HTERT RPE-1 (cell line): ENCODE measurements around the gene GTF2F2.
"Not testable (repeated sequence)": the region's sequence is repeated elsewhere in the genome, so short reads cannot be mapped to it uniquely, and the experiment has no call there.

Experiments used
- in situ Hi-C: fragments of 300-500 bp; cut with MboI; formaldehyde crosslinking; loops from 4 replicates; pipeline ENCODE4 v1.14.3; 2020; ENCODE audit warnings: low sequenced_read_pairs

GTF2F2 gene

DNA sequence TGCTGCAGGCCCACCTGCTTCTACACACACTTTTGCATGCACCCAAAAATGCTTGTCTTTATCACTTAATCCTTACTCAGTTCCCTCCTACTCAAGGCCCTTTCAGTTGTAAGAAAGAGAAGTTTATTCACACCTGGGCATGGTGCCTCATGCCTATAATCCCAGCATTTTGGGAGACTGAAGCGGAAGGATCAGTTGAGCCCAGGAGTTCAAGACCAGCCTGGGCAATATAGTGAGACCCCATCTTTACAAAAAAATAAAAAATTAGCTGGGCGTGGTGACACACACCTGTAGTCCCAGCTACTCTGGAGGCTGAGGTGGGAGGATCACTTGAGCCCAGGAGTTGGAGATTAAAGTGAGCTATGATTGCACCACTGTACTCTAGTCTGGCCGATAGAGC is 178.2 kb downstream of the GTF2F2 start:
- in situ Hi-C loops = not testable (repeated sequence)

DNA sequence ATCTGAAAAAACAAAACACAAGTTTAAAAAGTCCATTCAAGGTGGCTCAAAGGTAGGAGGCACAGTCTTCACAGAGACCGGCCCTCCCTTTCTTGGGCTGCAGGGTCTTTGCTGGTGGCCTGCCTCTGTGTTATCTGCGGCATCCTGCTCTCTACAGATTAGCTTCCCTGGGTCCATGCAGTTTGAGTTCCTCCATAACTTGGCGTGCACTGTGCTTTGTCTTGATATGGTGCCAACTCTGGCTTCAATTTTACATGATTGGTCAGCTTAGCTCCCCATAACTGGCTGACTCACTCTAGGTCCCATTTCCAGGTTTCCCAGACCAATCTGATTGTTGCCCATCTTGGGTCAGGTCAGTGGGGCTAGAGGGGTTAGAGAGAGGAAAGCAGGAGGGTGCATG is 178.9 kb downstream of the GTF2F2 start:
- in situ Hi-C loops = no loop called here

DNA sequence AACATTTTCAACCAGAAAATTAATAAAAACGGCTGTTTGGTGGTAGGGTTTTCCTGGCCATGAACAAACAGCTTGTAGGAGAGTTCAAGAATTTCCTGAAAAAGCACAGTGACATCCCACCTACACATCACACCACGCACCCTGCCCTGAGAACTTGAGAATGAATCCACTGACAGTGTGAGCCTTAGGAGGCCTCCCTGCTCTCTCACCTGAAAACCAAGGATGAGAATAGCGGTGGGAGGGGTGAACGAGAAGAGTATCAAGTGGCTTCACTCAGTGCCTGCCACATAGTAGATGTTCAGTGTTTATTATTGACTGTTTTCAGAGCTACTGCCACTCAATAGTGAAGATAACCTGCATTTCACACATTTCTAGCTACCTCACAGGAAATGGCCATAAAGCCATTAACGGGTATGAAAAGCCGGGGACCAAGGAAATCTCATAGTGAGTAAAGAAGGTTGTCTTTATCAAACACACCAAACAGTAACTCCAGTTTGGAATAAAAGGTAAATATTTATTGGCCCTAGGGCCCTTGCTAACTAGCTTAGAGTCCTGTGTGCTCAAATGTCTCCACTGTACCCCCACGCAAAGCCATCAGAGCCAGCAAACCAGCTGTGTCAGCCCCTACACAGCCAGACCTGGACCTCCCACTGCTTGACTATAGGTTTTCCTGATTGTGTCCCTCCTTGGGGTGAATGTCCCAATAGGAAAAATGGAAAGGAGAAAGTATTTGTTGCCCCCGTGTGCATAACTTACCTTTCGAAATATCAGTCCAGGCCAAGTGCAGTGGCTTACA is 180.1 kb downstream of the GTF2F2 start:
- in situ Hi-C loops = no loop called here

DNA sequence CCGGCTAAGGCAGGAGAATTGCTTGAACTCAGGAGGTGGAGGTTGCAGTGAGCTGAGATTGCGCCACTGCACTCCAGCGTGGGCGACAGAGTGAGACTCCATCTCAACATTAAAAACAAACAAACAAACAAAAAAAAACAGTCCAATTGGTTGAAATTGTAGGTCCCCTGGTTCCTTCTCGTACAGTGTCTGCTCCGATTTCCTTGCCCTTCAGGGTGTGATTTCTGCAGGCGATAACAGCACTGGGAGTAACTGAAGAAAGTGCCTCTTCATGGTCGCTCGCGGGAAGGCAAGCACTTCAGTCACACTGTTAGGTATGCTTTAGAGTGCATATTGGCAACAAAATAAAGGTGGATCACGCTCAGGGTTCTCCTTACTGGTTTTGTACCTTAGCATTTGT is 181.0 kb downstream of the GTF2F2 start:
- in situ Hi-C loops = no loop called here

DNA sequence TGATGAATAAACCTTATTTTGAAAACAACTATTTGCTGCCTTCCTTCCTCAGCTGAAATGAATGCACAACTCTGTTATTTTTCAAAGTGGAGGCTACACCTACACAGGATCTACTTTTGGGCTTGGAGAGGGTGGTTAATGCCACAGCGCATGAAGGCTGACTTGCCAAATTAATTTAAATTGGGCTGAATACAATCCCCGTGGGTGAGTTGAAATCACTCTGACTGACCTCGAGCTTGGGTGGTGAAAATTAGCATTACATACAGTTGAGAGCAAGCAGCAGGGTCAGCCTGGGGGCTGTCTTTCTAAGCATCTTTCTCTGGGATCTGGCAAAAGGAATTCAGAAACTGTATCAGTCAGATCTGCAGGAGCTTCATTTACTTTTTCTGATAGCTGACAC is 182.2 kb downstream of the GTF2F2 start:
- in situ Hi-C loops = no loop called here

DNA sequence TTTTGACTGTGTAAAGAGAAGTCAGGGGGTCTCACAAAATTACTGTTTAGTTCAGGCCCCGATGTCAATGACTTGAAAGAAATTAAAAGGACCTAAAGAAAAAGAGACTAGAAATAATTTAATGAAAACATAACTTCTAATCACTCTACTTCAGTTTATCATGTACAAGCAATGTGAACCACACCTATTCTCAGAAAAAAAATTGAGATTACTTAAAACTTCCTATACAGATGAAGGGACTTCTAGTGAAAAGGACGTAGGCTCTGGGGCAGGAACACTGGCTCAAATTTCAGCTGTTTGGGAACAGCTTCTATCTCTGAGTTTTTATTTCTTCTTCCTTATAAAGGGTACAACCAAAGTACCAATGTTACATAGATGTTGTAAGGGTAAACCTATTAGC is 182.7 kb downstream of the GTF2F2 start:
- in situ Hi-C loops = no loop called here

DNA sequence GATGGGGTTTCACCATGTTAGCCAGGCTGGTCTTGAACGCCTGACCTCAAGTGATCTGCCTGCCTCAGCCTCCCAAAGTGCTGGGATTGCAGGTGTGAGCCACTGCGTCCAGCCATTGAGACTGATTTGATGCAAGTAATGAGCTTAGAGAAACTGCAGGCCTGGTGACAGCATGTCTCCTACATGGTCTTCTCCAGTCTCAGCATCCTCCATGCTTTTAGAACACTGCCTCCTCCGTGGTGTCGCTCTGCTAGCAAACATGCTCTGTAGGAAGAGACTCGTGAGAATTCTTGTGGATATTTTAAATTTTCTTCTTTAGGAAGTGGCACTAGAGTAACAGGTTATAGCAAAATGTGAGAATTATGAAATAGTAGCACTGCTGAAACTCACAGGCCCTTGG is 183.6 kb downstream of the GTF2F2 start:
- in situ Hi-C loops = no loop called here

DNA sequence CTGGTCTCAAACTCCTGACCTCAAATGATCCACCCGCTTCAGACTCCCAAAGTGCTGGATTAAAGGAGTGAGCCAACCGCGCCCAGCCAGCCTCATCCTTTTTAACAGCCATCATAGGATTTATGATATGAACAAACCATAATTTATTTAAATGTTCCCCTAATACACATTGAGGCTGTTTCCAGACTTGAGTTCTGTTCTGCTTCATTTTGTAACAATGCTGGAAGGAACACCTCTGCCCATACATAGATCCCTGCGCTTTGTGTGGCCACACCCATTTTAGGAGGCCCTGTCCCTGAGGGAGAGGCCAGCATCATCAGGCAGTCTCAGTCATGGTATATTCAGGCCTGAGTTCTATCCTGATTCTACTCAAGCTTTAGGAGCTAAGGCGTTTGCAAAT is 184.8 kb downstream of the GTF2F2 start:
- in situ Hi-C loops = no loop called here

DNA sequence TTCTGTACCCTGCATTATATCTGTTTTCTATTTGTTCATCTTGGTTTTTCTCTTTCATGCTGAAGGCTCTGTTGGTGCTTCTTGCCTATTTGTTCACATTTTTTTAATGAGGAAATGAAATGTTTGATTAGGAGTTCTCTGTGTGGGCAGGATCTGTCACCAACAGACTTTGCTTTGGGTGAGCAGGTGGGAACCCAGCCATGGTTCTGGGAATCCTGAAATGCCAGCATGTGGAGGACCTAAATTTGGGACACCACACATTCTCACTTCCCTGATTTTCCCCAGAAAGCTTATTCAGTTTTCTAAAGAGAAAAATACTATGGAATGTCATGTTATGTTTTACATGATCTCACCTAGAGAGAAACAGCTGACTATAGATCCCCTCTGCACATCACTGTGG is 186.7 kb downstream of the GTF2F2 start:
- in situ Hi-C loops = no loop called here

DNA sequence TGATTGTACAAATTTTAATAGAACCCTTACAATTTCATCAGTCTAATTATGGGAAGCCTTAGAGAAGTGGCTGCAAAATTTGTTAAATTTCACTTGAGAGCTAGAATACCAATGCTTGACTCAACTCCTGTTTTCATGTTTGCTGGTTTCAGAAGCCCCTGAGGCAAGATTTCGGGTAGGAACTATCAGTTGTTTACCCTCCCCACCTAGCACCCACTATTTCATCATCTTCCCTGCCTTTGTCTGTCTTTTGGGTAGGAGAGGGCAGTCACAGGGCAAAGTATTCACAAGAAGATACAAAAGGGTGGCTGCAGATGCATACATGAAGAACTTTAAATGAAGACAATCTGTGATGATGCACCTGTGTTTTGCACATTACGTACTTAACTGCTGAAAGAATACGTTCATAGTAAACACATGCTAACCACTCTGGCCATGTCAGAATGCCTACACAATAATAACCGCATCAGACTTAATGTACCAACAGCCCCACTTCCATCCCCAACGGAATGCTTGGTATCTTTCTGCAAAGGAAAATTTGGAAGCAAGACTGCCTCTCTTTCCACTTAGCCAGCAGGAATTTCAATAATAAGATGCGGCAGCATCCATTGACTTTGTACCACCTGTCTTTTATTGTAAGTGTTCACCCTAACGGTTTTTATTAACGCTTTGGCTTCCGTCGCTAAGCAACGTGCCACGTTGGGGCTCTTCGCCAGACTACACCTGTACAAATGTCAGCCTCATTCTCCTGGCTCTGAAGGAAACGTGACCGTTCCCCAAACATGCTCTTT is 190.2 kb downstream of the GTF2F2 start:
- in situ Hi-C loops = no loop called here

DNA sequence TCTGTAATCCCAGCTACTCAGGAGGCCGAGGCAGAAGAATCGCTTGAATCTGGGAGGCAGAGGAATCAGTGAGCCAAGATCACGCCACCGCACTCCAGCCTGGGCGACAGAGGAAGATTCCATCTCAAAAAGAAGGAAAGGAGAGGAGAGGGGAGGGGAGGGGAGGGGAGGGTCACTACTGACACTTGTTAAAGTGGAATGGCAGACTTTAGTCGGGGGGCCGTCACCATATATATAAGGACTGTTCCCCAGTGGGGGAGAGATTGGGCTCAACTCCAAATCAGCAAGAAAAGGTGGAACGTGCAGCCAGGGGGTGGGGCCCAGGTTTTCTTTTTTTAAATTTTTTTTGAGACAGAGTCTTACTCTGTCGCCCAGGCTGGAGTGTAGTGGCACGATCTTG is 194.5 kb downstream of the GTF2F2 start:
- in situ Hi-C loops = no loop called here

DNA sequence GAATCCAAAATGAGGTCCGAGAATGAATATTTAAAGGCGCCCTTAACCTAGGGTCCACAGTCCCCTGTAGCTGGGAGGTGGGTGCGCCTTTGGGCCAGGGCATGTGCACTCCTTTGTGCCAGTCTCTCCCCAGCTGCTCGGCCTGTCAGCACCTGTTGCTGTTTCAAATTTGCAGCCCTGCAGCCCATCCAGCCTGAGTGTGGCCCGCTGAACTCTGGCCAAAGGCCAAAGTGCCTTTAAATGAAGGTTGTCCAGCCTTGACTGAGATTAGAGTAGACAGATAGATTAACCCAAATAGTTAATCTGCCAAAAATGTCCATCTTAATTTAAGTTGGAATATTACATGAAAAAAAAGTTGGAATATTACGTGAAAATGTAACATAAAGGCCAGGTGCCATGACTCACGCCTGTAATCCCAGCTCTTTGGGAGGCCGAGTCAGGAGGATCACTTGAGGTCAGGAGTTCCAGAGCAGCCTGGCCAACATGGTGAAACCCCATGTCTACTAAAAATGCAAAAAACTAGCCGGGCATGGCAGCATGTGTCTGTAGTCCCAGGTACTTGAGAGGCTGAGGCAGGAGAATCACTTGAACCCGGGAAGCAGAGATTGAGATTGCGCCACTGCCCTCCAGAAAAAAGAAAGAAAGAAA is 195.3 kb downstream of the GTF2F2 start:
- in situ Hi-C loops = no loop called here

DNA sequence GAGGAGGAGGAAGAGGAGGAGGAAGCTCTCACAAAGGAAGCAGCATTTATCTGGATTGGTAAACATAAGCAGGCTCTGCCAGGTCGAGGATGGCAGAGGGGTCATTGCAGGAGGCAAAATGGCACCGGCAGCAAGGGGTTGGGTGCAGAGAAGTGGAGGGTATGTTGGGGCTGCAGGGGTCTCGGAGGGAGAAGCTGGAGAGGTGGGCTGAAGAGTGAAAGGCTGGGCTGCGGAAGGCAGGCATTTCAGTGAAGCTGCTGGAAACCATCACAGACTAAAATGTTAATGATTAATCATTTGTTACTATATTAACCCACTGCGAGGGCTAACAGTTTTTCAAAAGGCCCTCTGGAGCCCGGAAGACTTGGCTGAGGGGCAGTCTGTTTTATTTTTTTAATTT is 196.0 kb downstream of the GTF2F2 start:
- in situ Hi-C loops = no loop called here

DNA sequence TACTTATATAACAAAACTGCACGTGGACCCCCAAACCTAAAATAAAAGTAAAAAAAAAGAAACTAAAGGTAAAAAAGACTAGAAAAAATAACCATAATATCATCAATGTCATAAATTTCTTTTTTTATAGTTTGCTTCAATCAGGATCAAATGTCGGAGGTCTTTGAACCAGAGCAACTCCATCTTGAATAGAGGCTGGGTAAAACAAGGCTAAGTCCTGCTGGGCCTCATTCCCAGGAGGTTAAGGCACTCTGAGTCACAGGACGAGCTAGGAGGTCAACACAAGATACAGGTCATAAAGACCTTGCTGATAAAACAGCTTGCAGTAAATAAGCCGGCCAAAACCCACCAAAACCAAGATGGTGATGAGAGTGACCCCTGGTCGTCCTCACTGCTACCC is 196.7 kb downstream of the GTF2F2 start:
- in situ Hi-C loops = no loop called here

DNA sequence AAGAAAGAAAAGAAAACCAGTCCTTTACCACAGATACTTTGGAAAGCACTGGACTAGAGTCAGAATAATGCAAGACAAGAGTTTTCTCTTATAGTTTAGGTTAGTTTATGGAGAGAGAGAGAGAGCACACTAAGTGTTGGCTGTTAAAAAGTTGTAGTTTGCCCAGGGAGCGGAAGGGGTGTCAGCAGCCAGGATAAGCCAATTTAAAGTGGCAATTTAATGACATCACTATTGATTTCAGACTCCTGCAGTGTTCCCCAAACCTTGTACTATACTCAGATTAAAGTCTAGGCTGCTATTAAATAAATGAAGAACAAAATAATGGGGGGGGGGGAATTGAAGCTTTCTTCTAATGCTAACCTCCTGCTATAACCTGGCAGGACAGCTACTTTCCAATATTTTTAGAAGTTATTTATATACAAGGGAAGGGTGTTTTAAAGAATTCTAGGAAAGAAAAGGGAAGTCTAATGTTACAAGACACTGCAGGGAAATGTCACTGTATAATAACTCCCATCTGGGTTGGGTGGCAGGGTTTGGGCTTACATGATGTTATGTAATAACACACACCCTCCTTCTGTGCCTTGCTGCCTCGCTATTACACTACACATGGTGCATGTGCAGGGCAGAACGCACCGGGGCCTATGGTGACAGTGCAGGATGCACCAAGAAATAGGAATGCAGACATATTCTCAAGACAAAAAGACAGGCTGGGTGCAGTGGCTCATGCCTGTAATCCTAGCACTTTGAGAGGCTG is 200.7 kb downstream of the GTF2F2 start:
- in situ Hi-C loops = no loop called here

DNA sequence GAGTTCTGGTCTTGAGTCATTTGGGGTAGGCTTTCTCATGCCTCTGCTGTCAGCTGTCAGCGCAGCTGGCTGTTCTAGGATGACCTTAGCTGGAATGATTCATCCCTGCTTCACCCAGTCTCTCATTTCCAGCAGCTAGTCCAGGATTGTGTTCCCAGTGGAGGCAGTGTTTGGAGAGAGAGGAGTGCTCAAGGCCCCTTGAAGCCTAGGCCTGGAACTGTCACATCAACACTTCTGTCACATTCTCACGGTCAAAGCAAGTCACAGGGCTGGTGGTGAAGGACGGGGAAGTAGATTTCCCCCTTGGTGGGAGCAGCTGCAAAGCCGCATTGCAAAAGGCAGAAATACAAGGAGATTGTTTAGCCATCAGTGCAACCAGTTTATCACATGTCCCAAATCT is 205.5 kb downstream of the GTF2F2 start:
- in situ Hi-C loops = no loop called here

DNA sequence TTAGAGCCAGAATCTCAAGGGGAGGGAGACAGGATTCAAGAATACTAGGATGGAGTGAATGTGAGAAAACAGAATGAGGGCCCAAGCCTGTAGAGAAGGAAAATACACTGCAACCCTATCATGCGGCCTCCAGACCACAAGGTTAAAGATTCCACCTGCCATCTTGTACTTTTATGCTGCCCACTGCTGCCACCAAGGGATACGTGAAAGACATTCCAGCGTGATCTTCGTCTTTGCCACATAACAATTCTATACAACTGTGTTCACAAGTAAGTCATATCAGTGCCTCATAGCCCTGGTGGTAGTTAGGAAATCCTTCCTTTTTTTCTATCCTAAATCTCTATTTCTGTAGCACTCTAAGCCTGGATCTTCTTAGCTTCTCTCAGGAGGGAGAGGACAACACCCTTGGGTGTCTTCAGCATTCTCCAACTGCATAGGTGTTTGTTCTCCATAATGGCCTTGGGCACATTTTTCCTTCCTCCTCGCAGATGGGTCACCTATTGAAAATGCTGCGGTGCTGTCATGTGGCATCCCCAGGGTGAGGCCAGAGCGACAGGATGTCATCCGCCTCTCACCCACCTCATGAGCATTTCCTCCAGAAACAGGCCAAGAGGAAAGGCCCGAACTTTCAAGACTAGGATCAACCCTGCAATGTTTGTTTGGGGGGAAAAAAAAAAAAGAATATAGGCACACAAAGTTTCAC is 207.1 kb downstream of the GTF2F2 start:
- in situ Hi-C loops = no loop called here

DNA sequence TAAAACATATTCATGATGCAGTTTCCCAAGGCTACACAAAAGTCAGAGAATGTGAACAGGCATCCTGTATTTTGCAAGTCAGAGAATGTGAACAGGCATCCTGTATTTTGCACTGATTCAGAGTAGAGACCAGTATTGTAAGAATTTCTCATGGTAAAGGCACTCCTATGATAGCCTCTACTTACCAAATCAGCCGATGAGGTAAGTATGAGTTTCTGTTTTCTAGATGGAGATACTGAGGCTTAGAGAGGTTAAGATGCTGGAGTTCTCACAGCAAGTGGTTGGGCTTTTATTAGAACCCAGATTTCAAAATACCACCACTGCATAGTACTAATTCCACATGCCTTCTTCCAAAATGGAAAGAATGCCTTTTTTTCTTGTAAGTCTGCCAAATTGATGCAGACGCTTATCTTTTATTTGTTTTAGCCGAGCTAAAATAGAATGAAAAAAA is 208.4 kb downstream of the GTF2F2 start:
- in situ Hi-C loops = no loop called here

DNA sequence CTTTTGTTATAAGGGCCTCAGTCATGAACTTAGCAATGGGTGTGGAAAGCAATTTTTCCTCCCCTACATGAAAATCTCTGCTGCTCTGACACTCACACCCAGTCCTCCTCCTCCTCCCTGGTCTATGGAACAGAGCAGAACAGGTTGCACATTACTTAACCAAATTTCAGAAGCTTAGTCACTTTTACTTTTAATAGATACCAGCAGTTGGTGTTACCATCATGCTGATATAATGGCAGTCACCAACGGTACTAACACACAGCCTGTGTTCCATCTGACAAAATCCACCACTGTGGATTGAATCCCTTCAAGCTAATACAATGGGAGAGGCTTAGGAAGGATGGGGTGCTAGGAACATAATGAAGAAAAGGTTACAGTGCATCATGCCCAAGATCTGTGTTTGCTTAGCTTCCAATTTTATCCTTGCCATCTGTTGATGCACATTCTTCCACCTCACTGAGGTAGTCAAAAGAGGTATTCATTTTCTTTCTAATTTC is 210.9 kb downstream of the GTF2F2 start:
- in situ Hi-C loops = no loop called here

DNA sequence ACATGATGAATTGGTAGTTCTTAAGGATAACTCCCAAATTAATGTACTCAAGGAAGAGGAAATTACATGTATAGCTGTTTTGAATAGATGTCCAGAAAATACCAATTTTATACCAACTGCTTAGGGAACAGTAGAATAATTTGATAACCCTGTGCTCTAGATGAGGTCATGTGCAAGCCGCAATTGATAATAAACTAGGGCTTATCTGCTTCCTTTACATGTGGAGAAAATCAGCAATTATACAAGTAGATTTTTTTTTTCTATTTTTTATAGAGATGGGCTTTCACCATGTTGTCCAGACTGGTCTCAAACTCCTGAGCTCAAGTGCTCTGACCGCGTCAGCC is 211.4 kb downstream of the GTF2F2 start:
- in situ Hi-C loops = no loop called here
